NCI-H2107 (cell line): Measurements from ENCODE around the gene PLA2G12B.
"Not testable (repeated sequence)": the region's sequence is repeated elsewhere in the genome, so short reads cannot be mapped to it uniquely, and the experiment has no call there.

Experiments
- DNase-seq: peaks from one replicate; lab custom pipeline; 2025; lab: John Stamatoyannopoulos, UW

PLA2G12B gene

DNA sequence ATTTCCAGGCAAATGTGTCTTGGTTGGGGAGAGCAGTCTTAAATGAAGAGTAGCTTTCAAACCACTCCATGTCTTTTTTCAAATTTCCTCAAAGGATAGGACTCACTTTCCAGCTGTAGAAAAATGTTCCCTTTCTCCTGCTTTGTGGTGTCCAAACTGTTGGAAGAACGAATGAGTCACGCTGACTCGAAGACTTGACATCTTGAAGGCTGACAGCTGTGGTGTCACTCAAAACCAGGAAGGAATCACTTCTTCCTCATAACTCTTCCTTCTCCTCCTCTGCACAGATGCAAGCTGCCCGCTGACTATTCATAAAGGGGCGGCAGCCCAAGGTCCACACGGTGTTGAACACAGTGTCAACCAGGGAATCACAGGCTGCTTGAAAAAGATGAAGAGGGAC, 19.2 kb downstream of the PLA2G12B start:
- no peak for DNase-seq

GRCh38 chr10:72932259-72933015, 22.2 kb downstream of the PLA2G12B start:
- no peak for DNase-seq

DNA sequence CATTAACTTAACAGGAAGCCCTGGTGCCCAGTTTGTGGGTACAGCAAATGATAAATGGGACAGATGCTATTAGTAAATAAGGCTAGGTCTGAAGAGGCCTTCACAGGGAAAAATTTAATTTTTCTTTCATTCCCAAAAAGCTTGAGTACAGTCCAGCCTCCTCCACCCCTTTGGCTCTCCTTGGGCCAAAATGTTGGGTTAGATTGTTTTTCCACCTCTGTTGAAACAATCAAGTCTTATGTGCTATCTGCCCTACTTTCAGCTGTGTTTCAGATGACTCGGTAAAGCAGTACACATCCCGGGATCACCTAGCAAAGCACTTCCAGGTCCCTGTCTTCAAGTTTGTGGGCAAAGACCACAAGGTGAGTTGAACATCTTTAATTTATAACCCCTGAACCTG, 24.3 kb downstream of the PLA2G12B start:
- DNase-seq, result no peak

- DNase-seq, result no peak
Observed at GRCh38 chr10:72928798-72929197, 25.8 kb downstream of the PLA2G12B start.

- DNase-seq, result no peak
Observed at GRCh38 chr10:72927485-72927884, 27.1 kb downstream of the PLA2G12B start.

GRCh38 chr10:72925951-72926465, 28.6 kb downstream of the PLA2G12B start:
- DNase-seq, result no peak

GRCh38 chr10:72924351-72924750, 30.3 kb downstream of the PLA2G12B start:
- DNase-seq, result no peak

DNA sequence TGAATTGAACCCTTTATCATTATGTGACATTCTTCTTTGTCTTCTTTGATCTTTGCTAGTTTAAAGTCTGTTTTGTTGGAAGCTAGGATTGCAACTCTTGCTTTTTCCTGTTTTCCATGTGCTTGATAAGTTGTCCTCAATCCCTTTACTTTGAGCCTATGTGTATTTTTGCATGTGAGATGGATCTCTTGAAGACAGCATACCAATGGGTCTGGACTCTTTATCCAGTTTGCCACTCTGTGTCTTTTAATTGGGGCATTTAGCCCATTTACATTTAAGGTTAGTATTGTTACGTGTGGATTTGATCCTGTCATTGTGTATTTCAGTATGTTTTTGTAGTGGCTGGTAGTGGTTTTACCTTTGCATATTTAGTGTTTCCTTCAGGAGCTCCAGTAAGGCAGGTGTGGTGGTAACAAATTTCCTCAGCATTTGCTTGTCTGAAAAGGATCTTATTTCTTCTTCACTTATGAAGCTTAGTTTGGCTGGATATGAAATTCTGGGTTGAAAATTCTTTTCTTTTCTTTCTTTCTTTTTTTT, 33.4 kb downstream of the PLA2G12B start:
- DNase-seq, result not testable (repeated sequence)

DNA sequence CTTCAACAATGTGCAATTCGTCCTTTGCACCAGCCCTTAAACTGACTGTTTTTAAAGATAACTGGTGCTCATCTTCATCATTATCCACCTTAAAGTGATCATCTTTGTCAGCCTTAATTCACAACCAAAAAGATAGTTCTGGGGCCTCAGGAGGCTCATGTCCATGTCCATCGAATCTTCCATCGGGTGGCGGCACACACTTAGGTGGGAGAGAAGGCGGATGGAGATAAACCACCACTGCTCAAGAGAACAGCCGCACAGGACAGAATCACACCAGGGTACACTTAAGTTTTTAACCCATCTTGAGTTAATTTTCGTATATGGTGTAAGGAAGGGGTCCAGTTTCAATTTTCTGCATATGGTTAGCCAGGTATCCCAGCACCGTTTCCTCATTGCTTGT, 36.3 kb downstream of the PLA2G12B start:
- DNase-seq, result no peak

DNA sequence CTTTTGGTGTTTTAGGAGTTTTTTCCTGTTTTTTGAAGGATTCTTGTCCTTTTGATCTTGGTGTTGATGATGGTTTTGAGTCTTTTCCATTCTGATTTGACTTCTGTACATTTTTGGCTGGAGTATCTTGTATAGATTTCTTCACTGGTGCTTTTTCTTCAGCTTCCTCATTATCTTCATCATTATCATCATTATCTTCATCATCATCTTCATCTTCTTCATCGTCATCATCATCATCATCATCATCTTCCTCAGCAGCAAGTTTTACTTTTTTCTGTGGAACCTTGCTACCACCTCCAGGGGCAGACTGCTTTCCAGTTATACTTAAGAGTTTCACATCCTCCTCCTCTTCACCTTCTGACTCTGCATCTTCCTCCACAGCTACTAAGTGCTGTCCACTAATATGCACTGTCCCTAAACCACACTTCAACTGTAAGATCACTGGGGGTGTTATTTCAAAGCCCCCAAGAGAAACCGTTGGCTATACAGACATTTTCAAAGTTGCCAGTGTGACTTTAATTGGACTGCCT, 36.7 kb downstream of the PLA2G12B start:
- not testable (repeated sequence) for DNase-seq

DNA sequence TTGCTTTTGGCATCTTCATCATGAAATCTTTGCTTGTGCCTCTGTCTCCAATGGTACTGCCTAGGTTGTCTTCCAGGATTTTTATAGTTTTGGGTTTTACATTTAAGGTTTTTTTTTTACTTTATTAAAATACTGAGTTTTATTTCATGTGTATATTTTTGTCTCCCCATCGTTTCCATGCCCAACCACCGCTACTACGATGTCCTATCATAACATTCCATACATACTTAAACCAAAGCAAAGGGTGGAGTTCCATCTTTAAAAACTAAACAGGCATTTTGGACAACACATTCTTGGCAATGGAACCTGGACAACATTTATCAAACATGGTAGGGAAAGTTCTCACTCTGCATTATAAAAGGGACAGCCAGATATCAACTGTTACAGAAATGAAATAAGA, 37.4 kb downstream of the PLA2G12B start:
- not testable (repeated sequence) for DNase-seq

- DNase-seq, result no peak
Observed at GRCh38 chr10:72913287-72913686, 41.3 kb downstream of the PLA2G12B start.

DNA sequence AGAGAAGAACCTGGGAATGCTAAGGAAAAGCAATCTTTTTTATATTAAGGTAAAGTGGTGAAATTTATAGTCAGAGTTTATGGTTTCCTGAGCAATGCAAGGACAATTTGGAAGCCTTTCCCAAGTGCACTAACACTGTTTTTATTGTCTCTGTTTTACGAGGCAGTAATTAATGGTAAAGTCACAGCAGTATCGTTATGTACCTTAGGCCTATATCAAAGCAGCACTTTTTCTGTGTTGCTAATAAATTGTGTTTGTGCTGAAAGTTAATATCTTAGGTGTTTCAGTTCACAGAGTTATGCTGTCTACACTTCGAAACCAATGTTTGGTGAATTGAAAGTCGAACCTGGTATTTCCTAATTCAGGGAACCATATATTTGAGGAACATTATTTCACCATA, 41.9 kb downstream of the PLA2G12B start:
- DNase-seq, result no peak

DNA sequence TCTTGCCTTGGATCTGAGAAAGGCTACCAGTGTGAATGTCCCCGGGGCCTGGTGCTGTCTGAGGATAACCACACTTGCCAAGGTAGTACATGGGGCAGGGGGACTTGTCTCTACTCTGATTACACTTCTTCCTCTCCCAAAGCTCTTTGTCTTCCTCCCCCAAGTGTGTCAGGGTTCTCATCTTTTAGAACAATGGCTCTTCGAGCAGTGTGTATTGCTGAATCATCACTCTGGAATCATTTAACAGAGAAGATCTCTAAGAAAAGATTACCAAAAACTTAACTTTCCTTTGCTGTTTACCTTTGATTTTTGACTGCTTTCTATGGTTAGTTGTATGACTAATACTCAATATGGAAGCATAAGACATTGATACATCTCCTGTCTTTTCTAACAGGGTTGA, 42.8 kb downstream of the PLA2G12B start:
- no peak for DNase-seq

DNA sequence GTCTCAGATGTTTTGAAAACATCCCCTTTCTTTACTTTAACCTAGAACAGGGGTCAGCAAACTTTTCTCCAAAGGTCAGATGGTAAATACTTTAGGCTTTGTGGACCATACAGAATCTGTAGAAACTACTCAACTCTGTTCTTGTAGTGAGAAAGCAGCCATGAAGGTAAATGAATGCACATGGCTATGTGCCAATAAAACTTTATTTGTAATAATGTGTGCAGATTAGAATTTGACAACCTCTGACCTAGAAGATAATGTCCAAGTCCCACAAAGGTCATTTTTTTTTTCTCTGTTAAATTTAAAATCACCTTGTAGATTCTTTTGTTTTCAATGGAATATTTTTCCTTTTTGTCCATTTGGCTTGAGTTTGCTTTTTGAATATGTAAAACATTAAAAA, 43.9 kb downstream of the PLA2G12B start:
- DNase-seq, result no peak

DNA sequence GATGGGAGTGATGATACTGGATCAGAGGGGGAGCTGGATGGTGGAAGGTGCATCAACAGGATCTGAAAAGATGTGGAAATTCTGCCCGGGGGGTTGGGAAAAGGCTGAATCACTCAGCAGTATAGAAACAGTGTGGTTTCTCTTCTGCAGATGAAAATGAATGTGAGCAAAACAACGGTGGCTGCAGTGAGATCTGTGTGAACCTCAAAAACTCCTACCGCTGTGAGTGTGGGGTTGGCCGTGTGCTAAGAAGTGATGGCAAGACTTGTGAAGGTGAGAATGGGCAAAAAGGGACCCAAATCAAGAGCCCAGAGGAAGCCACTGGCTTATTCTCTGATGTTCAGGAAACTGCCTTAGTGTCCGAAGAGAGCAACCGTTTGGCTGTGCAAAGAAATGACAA, 48.2 kb downstream of the PLA2G12B start:
- no peak for DNase-seq

DNA sequence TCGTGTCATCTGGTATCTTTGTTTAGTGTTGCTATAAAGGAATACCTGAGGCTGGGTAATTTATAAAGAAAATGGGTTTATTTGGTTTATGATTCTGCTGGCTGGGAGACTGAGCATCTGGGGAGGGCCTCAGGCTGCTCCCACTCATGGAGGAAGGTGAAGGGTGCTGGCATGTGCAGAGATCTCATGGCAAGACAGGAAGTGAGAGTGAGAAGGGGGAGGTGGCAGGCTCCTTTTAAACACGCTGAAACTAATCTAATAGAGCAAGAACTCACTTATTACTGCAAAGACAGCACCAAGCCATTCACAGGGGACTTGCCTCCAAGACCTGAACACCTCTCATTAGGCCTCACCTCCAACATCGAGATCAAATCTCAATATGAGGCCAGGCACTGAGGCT, 49.8 kb downstream of the PLA2G12B start:
- no peak for DNase-seq

DNA sequence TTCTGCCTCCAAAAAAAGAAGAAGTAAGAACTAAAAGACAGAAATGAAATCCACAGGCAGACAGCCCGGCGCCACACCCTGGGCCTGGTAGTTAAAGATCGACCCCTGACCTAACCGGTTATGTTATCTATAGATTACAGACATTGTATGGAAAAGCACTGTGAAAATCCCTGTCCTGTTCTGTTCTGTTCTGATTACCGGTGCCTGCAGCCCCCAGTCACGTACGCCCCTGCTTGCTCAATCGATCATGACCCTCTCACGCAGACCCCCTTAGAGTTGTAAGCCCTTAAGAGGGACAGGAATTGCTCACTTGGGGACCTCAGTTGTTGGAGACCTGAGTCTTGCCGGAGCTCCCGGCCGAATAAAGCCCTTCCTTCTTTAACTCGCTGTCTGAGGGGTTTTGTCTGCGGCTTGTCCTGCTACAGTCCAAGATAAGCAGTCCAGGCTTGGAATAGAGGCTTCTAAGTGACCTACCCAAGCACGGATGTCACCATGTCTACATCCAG, 50.6 kb downstream of the PLA2G12B start:
- DNase-seq, result not testable (repeated sequence)

GRCh38 chr10:72899545-72899944, 55.1 kb downstream of the PLA2G12B start:
- no peak for DNase-seq

GRCh38 chr10:72898616-72899015, 56.0 kb downstream of the PLA2G12B start:
- no peak for DNase-seq

GRCh38 chr10:72895236-72895850, 59.3 kb downstream of the PLA2G12B start:
- DNase-seq, result no peak

GRCh38 chr10:72893136-72893798, 61.3 kb downstream of the PLA2G12B start, which contains the start of gene OIT3:
Gene OIT3, plus strand, starts transcription at chr10:72893739. Its CDS starts 60 bp downstream, at chr10:72893799.
- no peak for DNase-seq
